Stimulated activated CD4-positive, alpha-beta T cell treated with anti-CD3 and anti-CD28 coated beads, Interleukin-1b, Interleukin-23, amount 100 ng/mL, for 4 hours (primary cell): ENCODE results near the gene FBLN5.
"Not testable (repeated sequence)": the region's sequence is repeated elsewhere in the genome, so short reads cannot be mapped to it uniquely, and the experiment has no call there.

Source experiments
- DNase-seq, 2 donors: peaks; one replicate each; pipeline ENCODE4 v3.0.0-alpha.2; 2020; ENCODE audit warnings: low read depth in 2 of 2

The FBLN5 gene

GRCh38 chr14:91904956-91905645, 42.4 kb downstream of the FBLN5 start:
- DNase-seq = no peak

GRCh38 chr14:91904483-91904882, 43.0 kb downstream of the FBLN5 start:
- no peak for DNase-seq

- no peak for DNase-seq
These were observed 44.4 kb downstream of the FBLN5 start for GRCh38 chr14:91903070-91903469.

GRCh38 chr14:91902336-91902735, 45.2 kb downstream of the FBLN5 start:
- DNase-seq = no peak

- DNase-seq = no peak
These were observed 45.9 kb downstream of the FBLN5 start for GRCh38 chr14:91901449-91902226.

- DNase-seq = no peak
These were observed 47.7 kb downstream of the FBLN5 start for GRCh38 chr14:91899806-91900205.

- no peak for DNase-seq
These were observed 48.3 kb downstream of the FBLN5 start for GRCh38 chr14:91899213-91899612.

GRCh38 chr14:91898372-91898771, 49.1 kb downstream of the FBLN5 start:
- no peak for DNase-seq

GRCh38 chr14:91897716-91898115, 49.8 kb downstream of the FBLN5 start:
- not testable (repeated sequence) for DNase-seq

- no peak for DNase-seq
These were observed 50.3 kb downstream of the FBLN5 start for GRCh38 chr14:91897106-91897701.

GRCh38 chr14:91896419-91896818, 51.1 kb downstream of the FBLN5 start:
- DNase-seq = no peak

- DNase-seq = no peak
These were observed 53.8 kb downstream of the FBLN5 start for GRCh38 chr14:91893669-91894068.

GRCh38 chr14:91893007-91893406, 54.5 kb downstream of the FBLN5 start:
- no peak for DNase-seq

GRCh38 chr14:91891721-91892220, 55.7 kb downstream of the FBLN5 start:
- DNase-seq = no peak

GRCh38 chr14:91891101-91891500, 56.4 kb downstream of the FBLN5 start:
- no peak for DNase-seq

GRCh38 chr14:91890291-91890749, 57.2 kb downstream of the FBLN5 start:
- DNase-seq = no peak

- DNase-seq = no peak
These were observed 57.9 kb downstream of the FBLN5 start for GRCh38 chr14:91889477-91890211.

- no peak for DNase-seq
These were observed 58.6 kb downstream of the FBLN5 start for GRCh38 chr14:91888641-91889476.

- no peak for DNase-seq
These were observed 60.5 kb downstream of the FBLN5 start for GRCh38 chr14:91886961-91887360.

- no peak for DNase-seq
These were observed 61.7 kb downstream of the FBLN5 start for GRCh38 chr14:91885839-91886238.

- no peak for DNase-seq
These were observed 62.3 kb downstream of the FBLN5 start for GRCh38 chr14:91885113-91885712.
